GM18907 (cell line): ENCODE results near the gene ZYX.
"Not testable (repeated sequence)": the region's sequence is repeated elsewhere in the genome, so short reads cannot be mapped to it uniquely, and the experiment has no call there.

Source experiments
- ATAC-seq: cut with Tn5 transposase; IDR thresholded peaks from one replicate; pipeline ENCODE4 v1.9.1; 2021; ENCODE audit warnings: mild to moderate bottlenecking, moderate library complexity; ENCODE audit not compliant: unreplicated experiment

The ZYX gene

GRCh38 chr7:143416565-143417149 lies 35.5 kb downstream of the ZYX start:
- ATAC-seq: no peak

GRCh38 chr7:143417734-143418383 lies 36.7 kb downstream of the ZYX start:
- ATAC-seq: no peak

- no peak for ATAC-seq
These were observed 37.7 kb downstream of the ZYX start for GRCh38 chr7:143418681-143419458.

- no peak for ATAC-seq
These were observed 38.7 kb downstream of the ZYX start for GRCh38 chr7:143419880-143420279.

- ATAC-seq: not testable (repeated sequence)
These were observed 39.5 kb downstream of the ZYX start for GRCh38 chr7:143420624-143421023.

GRCh38 chr7:143422033-143422432 lies 40.9 kb downstream of the ZYX start:
- ATAC-seq: no peak

- ATAC-seq: not testable (repeated sequence)
These were observed 43.3 kb downstream of the ZYX start for GRCh38 chr7:143424476-143424875.

- ATAC-seq: no peak
These were observed 45.5 kb downstream of the ZYX start for GRCh38 chr7:143426479-143427142.

- no peak for ATAC-seq
These were observed 48.9 kb downstream of the ZYX start for GRCh38 chr7:143429770-143430698.

GRCh38 chr7:143431109-143431508 lies 50.0 kb downstream of the ZYX start:
- ATAC-seq: no peak

GRCh38 chr7:143433759-143434158 lies 52.6 kb downstream of the ZYX start:
- ATAC-seq: no peak

GRCh38 chr7:143434660-143435059 lies 53.5 kb downstream of the ZYX start:
- no peak for ATAC-seq

GRCh38 chr7:143435266-143435665 lies 54.1 kb downstream of the ZYX start:
- ATAC-seq: no peak

GRCh38 chr7:143436325-143436946 lies 55.3 kb downstream of the ZYX start:
- ATAC-seq: peak; percentile 95

GRCh38 chr7:143437578-143437977 lies 56.4 kb downstream of the ZYX start:
- ATAC-seq: peak; percentile 62

- no peak for ATAC-seq
These were observed 58.7 kb downstream of the ZYX start for GRCh38 chr7:143439866-143440265.
